ENCODE results near the gene DHX15.
"Not testable (repeated sequence)": the region's sequence is repeated elsewhere in the genome, so short reads cannot be mapped to it uniquely, and the experiment has no call there.

Gene DHX15

DNA sequence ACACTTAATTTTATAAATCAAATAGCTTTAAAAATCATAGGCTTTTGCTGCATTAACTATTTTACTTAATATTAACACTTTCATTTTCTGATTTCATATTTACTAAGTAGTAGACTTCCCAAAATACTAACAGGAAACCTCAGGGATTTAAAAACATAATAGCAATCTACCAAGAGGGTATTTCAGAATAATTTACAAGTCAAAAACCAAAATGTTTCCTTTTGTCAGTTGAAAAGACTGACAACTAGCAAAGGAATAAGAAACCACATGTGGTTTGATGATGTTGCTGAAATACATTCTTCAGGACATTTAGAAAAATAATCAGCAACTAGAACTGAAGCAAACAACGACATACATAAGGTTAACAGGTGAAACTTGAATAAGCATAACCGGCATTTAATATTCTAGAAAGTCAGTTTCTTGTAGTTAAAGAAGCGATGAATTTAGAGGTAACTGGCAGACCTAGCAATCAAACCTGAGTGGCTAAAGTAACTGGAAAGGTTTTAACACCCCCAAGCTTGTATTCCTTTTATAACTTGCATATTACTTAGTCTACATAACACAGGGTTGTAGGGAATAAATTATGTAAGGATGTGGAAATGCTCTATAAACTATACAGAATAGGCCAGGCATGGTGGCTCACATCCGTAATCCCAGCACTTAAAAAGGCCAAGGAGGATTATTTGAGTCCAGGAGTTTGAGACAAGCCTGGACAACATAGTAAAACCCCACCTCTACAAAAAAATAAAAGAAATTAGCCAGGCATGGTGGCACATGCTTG is 40.0 kb downstream of the DHX15 start:
- no peak for ATAC-seq
- no peak for DNase-seq

- ATAC-seq = no peak
- DNase-seq = no peak
These were observed 47.3 kb downstream of the DHX15 start for GRCh38 chr4:24537025-24537424.

DNA sequence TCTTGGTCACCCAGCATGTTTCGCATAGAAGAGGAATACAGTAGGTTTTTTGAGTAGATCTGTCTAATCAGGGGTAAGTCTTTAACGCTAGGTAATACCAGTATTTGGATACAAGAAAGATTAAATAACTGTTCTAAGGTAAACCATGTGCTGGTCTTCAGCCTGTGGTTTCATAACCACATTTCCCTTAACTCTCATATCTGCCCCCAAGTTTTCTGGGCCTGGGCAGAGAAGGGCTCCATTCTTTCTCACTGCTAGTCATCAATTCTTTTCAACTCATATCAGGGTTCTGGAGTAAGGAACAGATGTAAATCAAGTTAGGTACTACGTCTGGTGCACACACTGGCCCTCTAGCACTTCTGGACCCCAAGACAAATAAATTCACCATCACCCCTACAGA is 49.0 kb downstream of the DHX15 start:
- DNase-seq (no peak), ATAC-seq (no peak)

DNA sequence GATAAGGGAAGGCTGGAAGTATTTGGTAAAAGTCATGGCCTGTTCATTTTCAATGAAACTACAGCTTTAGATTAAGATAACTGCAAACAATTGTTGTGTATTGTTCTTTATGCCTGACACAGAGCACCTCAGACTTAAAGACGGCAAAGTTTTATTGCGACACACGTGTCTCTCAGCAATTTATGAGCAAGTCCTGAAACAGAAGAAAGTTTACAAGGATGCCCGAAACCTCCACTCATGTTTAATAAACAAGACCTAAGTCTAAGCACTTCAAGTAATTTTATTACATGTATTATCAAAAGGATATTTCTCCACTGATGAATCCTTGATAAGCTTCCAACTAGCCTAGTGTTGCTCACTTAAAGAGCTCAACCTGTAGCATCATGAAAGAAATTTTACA is 51.0 kb downstream of the DHX15 start:
- no peak for ATAC-seq

GRCh38 chr4:24529555-24529954 is 54.8 kb downstream of the DHX15 start:
- no peak for ATAC-seq

More for the DNA sequence above, 51.0 kb downstream of the DHX15 start:
- no peak for DNase-seq

GRCh38 chr4:24527371-24527770 is 57.0 kb downstream of the DHX15 start:
- ATAC-seq (no peak), DNase-seq (no peak)

More at GRCh38 chr4:24529555-24529954, 54.8 kb downstream of the DHX15 start:
- DNase-seq = no peak

GRCh38 chr4:24521544-24521943 is 62.8 kb downstream of the DHX15 start:
- DNase-seq (no peak), ATAC-seq (no peak)

GRCh38 chr4:24519649-24520048 is 64.7 kb downstream of the DHX15 start:
- DNase-seq (no peak), ATAC-seq (no peak)

DNA sequence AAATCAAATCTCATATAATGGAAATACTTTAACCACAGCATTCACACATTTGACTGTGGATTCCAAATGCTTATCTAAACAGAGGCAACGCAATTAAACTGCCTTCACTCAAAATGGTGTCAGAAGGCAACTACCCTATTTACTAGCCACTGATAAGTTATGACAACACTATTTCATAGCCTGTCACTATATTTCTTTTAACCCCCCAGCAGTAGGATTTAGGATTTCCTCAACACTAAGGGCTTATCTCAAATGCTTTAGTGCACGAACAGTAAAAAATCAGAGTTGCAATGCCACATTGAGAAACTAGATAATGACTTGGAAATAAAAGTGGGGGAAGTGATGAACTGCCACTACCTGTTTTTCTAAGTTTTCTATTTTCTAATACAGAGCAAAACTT is 66.7 kb downstream of the DHX15 start:
- DNase-seq (no peak), ATAC-seq (no peak)

GRCh38 chr4:24516926-24517325 is 67.4 kb downstream of the DHX15 start:
- DNase-seq (no peak), ATAC-seq (no peak)

- ATAC-seq = no peak
- no peak for DNase-seq
These were observed 68.7 kb downstream of the DHX15 start for GRCh38 chr4:24515698-24516097.

GRCh38 chr4:24514808-24515207 is 69.5 kb downstream of the DHX15 start:
- no peak for ATAC-seq

DNA sequence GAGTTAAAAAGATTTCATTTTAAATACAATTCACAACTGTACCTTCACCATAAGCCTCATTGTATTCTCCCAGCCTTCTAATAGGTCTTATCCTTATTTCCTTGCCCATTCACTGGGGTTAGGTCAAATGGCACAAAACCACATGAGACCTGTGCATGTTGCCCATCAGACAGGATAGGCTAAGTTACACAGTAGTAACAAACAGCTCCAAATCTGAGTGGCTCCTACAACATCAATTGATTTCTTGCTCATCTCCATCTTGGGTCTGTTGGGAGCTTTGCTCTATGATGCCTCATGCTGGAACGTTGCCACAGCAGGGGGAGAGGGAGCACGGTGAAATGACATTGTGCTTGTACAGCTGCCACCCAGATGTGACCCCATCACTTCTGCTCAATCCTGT is 70.6 kb downstream of the DHX15 start:
- ATAC-seq (no peak), DNase-seq (no peak)

More at GRCh38 chr4:24514808-24515207, 69.5 kb downstream of the DHX15 start:
- no peak for DNase-seq

DNA sequence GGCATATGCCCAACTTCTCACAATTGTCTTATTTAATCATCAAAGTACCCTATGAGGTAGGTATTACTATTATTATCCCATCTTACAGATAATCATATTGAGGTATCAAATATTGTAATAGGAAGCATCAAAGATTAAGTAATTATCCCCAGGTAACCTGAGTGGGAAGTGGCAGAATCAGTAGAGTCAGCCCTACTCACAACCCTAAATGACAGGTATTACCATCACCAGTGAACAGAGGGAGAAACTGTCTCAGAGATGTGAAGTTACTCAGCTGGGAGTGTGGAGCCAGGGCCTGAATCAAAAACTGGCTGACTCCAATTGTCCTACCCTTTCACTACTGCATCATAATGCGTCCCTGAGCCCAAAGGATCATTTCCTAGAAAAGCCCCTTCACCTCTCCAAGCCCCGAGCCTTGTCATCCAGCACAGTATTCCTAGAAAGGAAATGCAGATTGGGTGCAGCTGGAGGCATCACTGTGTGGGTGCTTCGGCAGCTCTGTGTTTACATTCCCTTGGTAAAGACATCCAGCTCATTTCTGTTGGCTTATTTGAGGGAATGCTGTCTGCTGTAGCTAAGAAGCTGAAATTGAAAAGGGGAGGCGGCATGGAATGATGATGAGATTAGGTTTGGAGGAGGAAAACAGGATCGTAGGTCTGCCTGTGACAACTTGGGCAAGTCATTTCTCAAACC is 72.8 kb downstream of the DHX15 start:
- DNase-seq = no peak
- no peak for ATAC-seq

DNA sequence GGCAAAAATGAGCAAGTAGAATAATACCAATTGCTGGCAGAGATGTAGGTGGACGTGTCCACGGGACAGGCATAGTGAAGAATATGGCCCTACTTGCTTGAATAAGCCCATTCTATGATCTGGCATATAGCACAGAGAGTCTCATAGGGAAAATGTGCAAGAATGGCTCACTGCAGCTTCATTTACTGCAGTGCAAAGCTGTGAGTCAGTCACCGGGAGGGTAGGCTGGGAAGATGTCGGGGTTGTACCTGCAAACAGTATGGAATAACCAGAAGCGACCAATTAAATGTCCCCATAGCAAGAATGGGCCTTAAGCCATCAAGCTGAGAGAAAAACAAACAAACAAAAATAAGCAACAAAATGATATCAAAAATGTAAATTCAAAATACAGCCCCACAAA is 74.3 kb downstream of the DHX15 start:
- DNase-seq = no peak
- ATAC-seq = no peak

GRCh38 chr4:24508541-24508940 is 75.8 kb downstream of the DHX15 start:
- ATAC-seq (no peak), DNase-seq (no peak)

DNA sequence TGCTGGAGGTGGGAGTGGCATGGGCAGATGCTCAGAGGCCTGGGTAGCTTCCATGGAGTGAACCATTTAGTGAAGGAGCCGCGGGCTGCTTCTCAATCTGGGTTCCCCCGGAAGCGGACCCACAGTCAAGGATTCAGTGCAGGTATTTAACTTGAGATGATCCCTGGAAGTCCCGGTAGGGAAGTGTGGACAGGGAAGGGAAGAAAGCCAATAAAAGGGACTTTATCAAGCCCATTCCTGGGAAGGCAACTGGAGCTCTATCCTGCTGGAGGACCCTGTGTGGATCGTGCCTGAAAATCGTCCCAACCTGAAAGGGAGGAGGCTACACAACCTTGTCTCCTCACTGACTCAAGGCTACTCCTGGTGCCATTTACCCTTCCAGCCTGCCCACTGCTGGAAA is 76.9 kb downstream of the DHX15 start:
- DNase-seq (no peak), ATAC-seq (no peak)

DNA sequence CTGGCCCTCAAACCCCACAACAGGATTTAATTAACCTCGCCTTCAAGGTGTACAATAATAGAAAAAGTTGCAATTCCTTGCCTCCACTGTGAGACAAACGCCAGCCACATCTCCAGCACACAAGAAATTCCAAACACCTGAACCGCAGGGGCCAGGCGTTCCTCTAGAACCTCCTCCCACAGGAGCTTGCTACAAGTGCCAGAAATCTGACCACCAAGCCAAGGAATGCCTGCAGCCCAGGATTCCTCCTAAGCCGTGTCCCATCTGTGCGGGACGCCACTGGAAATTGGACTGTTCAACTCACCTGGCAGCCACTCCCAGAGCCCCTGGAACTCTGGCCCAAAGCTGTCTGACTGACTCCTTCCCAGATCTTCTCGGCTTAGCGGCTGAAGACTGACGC is 81.3 kb downstream of the DHX15 start:
- DNase-seq, ATAC-seq: not testable (repeated sequence)

DNA sequence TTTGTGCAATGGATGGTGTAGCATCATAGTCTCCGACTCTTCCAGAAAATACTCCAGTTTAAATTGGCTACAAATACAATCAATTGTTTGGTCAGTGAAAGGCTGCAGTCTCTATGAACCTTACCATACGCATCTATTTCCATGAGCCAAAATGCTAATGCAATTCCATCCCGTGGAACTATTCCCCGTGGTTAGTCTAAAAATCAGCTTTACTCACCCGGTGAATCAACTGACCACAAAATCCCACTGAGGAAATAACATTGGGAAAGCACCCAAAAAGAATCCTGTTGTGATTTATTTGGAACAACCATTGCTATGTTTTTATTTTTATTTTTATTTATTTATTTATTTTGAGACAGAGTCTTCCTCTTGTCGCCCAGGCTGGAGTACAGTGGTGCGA is 87.1 kb downstream of the DHX15 start:
- ATAC-seq (no peak), DNase-seq (no peak)

DNA sequence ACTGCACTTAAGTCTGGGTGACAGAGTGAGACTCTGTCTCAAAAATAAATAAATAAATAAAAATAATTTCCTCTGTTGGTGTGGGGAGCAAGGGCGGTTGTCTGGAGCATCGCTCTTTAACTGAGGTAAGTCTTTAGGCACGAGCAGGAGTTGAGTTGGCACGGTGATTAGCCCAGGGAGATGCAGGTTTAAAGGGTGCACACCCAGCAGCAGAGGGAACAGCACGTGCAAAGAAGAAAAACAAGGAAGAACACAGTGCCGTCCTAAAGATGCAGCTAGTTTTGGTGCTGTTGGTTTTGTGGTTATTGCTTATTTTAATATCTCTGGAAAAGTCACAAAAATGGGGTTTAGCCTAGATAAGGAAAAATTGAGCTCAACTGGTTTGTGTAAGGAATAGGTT is 87.8 kb downstream of the DHX15 start:
- ATAC-seq (no peak), DNase-seq (no peak)

- no peak for ATAC-seq
These were observed 89.0 kb downstream of the DHX15 start for GRCh38 chr4:24495388-24495787.

DNA sequence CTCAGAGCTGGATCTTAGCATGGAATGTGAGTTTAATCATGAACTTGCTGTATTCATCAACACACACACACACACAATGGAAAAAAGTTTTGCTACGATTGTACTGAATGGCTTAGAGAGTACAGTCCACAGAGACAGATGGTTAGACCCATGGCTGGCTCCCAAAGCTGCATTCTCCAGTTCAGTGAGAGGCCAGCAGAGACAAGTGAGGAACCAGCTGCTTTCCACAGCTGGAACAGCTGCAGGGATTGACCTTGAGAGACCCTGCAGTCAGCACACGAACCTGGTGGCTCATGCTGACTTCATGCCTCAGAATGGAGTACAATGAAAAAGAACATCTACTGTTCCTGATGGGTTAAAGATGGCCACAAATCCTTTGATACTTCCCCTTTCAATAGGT is 94.5 kb downstream of the DHX15 start:
- ATAC-seq = no peak
- no peak for DNase-seq

More at GRCh38 chr4:24495388-24495787, 89.0 kb downstream of the DHX15 start:
- no peak for DNase-seq

GRCh38 chr4:24488399-24489164 is 95.8 kb downstream of the DHX15 start:
- peak; percentile 80 for DNase-seq
- ATAC-seq = peak; percentile 81

Measured in stimulated activated naive CD8-positive, alpha-beta T cell treated with anti-CD3 and anti-CD28 coated beads, Interleukin-15, Interleukin-2, amounts not matched to agents 100 U/mL and 50 U/mL, for 24 hours (primary cell).